NT2/D1 (cell line): ENCODE data around the gene ZNF330.

Source experiments
- SUZ12 ChIP-seq: IDR thresholded peaks from 2 replicates; pipeline ENCODE4 v1.6.1; 2011; ENCODE audit not compliant: insufficient read length, insufficient read depth; ENCODE audit errors: extremely low read depth
- YY1 ChIP-seq: IDR thresholded peaks from 2 replicates; pipeline ENCODE4 v1.6.1; 2011; ENCODE audit not compliant: insufficient read length, insufficient read depth
- ZNF274 ChIP-seq: IDR thresholded peaks from 2 replicates; pipeline ENCODE4 v1.6.1; 2011; ENCODE audit warnings: mild to moderate bottlenecking, low read depth, low read length

DNA sequence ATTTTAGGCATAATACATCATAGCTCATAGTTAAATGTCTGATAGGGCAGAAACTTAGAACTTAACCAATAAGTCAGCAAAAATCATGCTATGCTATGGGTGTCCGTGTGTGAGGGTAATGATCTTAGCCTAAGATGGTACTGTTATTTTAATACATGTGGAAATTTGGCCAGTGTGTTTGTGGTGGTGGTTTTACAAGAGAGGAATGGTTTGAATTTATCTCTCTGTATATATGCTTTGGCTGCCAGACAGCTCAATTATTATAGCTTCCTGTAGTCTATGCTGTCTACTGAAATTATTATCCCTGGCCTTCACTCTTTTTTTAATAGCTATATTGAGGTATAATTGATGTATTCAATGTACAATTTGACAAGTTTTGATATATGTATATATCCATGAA lies 21.3 kb downstream of the ZNF330 start:
- TF ChIP-seq ZNF274 (no peak), YY1 (no peak), SUZ12 (no peak)
